Panc1 (cell line): ENCODE results near the gene MSH3. TPM values are rescaled to one million over a fixed set of nuclear protein-coding genes. Genes with fewer than 3 reads are reported as not detected.
A peak's percentile ranks its signal among the peaks of the same experiment; 100 is the strongest.

Source experiments
- ATAC-seq: fragments of 200-7000 bp; cut with Tn5 transposase; 2 replicates; pipeline ENCODE4 v1.9.1; 2020; ENCODE audit warnings: mild to moderate bottlenecking, moderate library complexity
- BruUV-seq: library from RNA; stranded (reverse); fragments of 400-500 nt; replicated peaks from 2 replicates; lab custom pipeline; 2021; lab: Mats Ljungman, UMichigan
- CTCF ChIA-PET: fragments of 300-600 bp; sonication (Branson Sonifier 250); formaldehyde crosslinking; loops from one replicate; lab custom pipeline; 2022; ENCODE audit warnings: antibody characterized with exemption; lab: Charles Lee
- POLR2A ChIA-PET: fragments of 300-600 bp; sonication (Branson Sonifier 250); formaldehyde crosslinking; loops from one replicate; lab custom pipeline; 2022; ENCODE audit warnings: antibody characterized with exemption; lab: Charles Lee
- DNase-seq: peaks from one replicate; pipeline ENCODE4 v3.0.0-alpha.2; 2010; ENCODE audit warnings: low read depth, low spot score
- H3K27ac ChIP-seq: 2 replicates; pipeline ENCODE4 v1.5.1; 2011; ENCODE audit warnings: mild to moderate bottlenecking, low read length, inconsistent platforms
- H3K27me3 ChIP-seq: fragments of 200-500 bp; sonication (Bioruptor generic); 2 replicates; pipeline ENCODE4 v1.6.0; 2014; ENCODE audit warnings: low read length, inconsistent platforms; ENCODE audit not compliant: control insufficient read depth, insufficient read depth
- H3K36me3 ChIP-seq: fragments of 200-500 bp; sonication (Bioruptor generic); 2 replicates; pipeline ENCODE4 v1.5.1; 2014; ENCODE audit warnings: inconsistent platforms, mild to moderate bottlenecking, low read length, moderate library complexity; ENCODE audit not compliant: control insufficient read depth, insufficient read depth
- H3K4me1 ChIP-seq: 2 replicates; pipeline ENCODE4 v1.5.1; 2011; ENCODE audit warnings: inconsistent platforms, mild to moderate bottlenecking, low read length, moderate library complexity; ENCODE audit not compliant: control insufficient read depth, insufficient read depth
- H3K4me3 ChIP-seq, 2 experiments: 2 replicates each; pipeline ENCODE4 v1.5.1; 2011 to 2012; ENCODE audit warnings: low read depth in 2 of 2, low read length in 2 of 2, mild to moderate bottlenecking in 2 of 2, inconsistent platforms in 1 of 2, moderate library complexity in 1 of 2
- H3K9me3 ChIP-seq: fragments of 200-500 bp; sonication (Bioruptor generic); 2 replicates; pipeline ENCODE4 v1.5.1; 2014; ENCODE audit warnings: low read depth, mild to moderate bottlenecking, inconsistent platforms, low read length, moderate library complexity; ENCODE audit not compliant: control insufficient read depth, insufficient read depth
- POLR2AphosphoS5 ChIP-seq: IDR thresholded peaks from 2 replicates; pipeline ENCODE4 v1.6.1; 2012; ENCODE audit warnings: mild to moderate bottlenecking, low read depth, low read length, moderate library complexity
- SIN3A ChIP-seq: IDR thresholded peaks from 2 replicates; pipeline ENCODE4 v1.6.1; 2012; ENCODE audit warnings: low read depth, mild to moderate bottlenecking, low read length, moderate library complexity, borderline replicate concordance; ENCODE audit not compliant: insufficient read depth
- TCF7L2 ChIP-seq: IDR thresholded peaks from 2 replicates; pipeline ENCODE4 v1.6.1; 2011; ENCODE audit warnings: mild to moderate bottlenecking, low read depth, low read length, inconsistent platforms
- in situ Hi-C: cut with HindIII; loops from 2 replicates; pipeline ENCODE4 v1.10.0; 2016; ENCODE audit warnings: low sequenced_read_pairs, low pct_unique_long_range_greater_than_20kb
- intact Hi-C: fragments of 100-400 bp; cut with micrococcal nuclease; formaldehyde crosslinking; loops from one replicate; pipeline ENCODE4 v1.10.0; 2022; ENCODE audit not compliant: unreplicated experiment
- total RNA-seq: library from RNA; stranded (reverse); gene quantifications from one replicate; pipeline ENCODE4 v1.2.1, GENCODE V29; 2021; ENCODE audit not compliant: unreplicated experiment
- TF ChIP-seq, protein P1 (sequence below): fragments of 450-650 bp; IDR thresholded peaks from 2 replicates; pipeline ENCODE4 v1.5.1; 2017; ENCODE audit warnings: mild to moderate bottlenecking
- TF ChIP-seq, protein P2 (sequence below), 2 experiments: IDR thresholded peaks; 2 replicates each; pipeline ENCODE4 v1.6.1; 2011 to 2012; ENCODE audit warnings: low read depth in 2 of 2, control low read depth in 1 of 2, low read length in 1 of 2, mild to moderate bottlenecking in 1 of 2, moderate library complexity in 1 of 2; ENCODE audit not compliant: insufficient read depth in 1 of 2

Gene MSH3
- total RNA-seq, 1 experiment from 2014 or later = 18.9 TPM

DNA sequence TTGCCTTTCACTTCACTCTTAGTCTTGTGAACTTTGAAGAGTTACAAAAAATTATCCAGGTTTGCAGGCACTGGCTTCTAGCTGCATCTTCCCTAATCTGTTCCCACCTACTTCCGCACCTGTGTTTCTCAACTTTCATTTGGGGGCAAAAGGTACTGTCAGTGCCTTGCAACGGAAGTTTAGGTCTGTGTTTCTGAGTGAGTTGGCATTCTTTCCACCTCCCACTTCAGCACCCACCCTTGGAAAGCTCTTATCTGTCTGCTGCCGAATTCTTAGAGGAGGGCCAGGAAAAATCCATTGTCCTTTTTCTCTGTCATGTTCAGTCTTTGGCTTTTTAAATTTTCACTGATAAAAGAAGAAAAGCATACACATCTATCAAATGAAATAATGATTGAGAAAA is 216.0 kb downstream of the MSH3 start:
- ChIA-PET POLR2A (no interaction called here), CTCF (no interaction called here)
- Histone ChIP-seq H3K4me3 (no peak overlapping the region), H3K4me1 (no peaks in the 10 kb centered on the region), H3K27ac (no peak overlapping the region), H3K36me3 (no peaks in the 10 kb centered on the region; the same call in none of the 2 replicates), H3K27me3 (no peaks in the 10 kb centered on the region), H3K9me3 (no peaks in the 10 kb centered on the region)
- ATAC-seq = no peak
- in situ Hi-C loops (no loop called here), intact Hi-C loops (no loop called here)
- no peak for DNase-seq
- no TSS peak for BruUV-seq
- TF ChIP-seq, protein P1, sequence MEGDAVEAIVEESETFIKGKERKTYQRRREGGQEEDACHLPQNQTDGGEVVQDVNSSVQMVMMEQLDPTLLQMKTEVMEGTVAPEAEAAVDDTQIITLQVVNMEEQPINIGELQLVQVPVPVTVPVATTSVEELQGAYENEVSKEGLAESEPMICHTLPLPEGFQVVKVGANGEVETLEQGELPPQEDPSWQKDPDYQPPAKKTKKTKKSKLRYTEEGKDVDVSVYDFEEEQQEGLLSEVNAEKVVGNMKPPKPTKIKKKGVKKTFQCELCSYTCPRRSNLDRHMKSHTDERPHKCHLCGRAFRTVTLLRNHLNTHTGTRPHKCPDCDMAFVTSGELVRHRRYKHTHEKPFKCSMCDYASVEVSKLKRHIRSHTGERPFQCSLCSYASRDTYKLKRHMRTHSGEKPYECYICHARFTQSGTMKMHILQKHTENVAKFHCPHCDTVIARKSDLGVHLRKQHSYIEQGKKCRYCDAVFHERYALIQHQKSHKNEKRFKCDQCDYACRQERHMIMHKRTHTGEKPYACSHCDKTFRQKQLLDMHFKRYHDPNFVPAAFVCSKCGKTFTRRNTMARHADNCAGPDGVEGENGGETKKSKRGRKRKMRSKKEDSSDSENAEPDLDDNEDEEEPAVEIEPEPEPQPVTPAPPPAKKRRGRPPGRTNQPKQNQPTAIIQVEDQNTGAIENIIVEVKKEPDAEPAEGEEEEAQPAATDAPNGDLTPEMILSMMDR = no peak
- TF ChIP-seq SIN3A (no peak), TCF7L2 (no peak), POLR2AphosphoS5 (no peak)
- TF ChIP-seq, protein P2, sequence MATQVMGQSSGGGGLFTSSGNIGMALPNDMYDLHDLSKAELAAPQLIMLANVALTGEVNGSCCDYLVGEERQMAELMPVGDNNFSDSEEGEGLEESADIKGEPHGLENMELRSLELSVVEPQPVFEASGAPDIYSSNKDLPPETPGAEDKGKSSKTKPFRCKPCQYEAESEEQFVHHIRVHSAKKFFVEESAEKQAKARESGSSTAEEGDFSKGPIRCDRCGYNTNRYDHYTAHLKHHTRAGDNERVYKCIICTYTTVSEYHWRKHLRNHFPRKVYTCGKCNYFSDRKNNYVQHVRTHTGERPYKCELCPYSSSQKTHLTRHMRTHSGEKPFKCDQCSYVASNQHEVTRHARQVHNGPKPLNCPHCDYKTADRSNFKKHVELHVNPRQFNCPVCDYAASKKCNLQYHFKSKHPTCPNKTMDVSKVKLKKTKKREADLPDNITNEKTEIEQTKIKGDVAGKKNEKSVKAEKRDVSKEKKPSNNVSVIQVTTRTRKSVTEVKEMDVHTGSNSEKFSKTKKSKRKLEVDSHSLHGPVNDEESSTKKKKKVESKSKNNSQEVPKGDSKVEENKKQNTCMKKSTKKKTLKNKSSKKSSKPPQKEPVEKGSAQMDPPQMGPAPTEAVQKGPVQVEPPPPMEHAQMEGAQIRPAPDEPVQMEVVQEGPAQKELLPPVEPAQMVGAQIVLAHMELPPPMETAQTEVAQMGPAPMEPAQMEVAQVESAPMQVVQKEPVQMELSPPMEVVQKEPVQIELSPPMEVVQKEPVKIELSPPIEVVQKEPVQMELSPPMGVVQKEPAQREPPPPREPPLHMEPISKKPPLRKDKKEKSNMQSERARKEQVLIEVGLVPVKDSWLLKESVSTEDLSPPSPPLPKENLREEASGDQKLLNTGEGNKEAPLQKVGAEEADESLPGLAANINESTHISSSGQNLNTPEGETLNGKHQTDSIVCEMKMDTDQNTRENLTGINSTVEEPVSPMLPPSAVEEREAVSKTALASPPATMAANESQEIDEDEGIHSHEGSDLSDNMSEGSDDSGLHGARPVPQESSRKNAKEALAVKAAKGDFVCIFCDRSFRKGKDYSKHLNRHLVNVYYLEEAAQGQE (IDR thresholded peaks at IDR 0.05; ENCODE audit: insufficient read depth in 1 of 2, low read depth in 2 of 2, low read length in 1 of 2) = no peak

DNA sequence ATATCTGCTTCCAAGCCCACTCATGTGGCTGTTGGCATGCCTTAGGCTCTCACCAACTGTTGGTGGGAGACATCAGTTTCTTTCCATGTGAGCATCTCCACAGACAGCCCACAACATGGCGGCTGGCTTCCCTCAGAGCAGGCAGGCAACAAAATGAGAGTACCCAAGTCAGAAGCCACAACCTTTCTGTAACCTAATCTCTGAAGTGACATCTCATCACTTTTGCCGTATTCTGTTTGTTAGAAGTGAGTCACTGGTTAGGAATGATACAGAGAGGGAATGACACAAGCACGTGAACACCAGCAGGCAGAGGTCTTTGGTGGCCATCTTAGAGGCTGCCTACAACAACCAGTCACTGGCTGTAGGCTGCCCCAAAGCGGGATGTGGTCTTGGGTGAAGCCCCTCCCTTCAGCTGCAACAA is 217.1 kb downstream of the MSH3 start:
- in situ Hi-C loops = no loop called here
- Histone ChIP-seq H3K27me3 (no peaks in the 10 kb centered on the region), H3K9me3 (no peaks in the 10 kb centered on the region), H3K36me3 (no peaks in the 10 kb centered on the region; the same call in none of the 2 replicates), H3K4me1 (no peaks in the 10 kb centered on the region), H3K4me3 (no peak overlapping the region), H3K27ac (no peak overlapping the region)
- ChIA-PET POLR2A (no interaction called here), CTCF (no interaction called here)
- no TSS peak for BruUV-seq
- TF ChIP-seq TCF7L2 (no peak), POLR2AphosphoS5 (no peak)
- ATAC-seq (peak; percentile 82), DNase-seq (peak; percentile 38)
- intact Hi-C loops = no loop called here

DNA sequence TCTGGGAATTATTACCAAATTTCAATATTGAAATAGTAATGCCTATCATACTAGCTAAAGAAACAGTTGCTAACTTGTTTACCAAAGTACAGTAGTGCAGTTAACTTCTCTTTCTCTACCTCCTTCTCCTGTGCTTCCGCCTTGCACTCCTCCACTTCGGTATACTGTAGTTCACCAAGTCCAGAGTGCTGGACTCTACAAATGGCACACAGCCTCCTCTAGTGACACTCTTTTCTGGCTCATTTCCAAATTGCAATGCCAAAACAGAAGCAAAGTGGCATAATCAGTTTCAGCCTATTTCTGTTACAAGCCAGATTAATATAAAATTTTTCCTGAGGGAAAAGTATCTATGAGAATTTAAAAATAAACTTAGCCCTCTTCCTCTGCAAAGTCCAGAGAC is 219.7 kb downstream of the MSH3 start:
- POLR2A ChIA-PET = no interaction called here
- Histone ChIP-seq H3K27ac (no peak overlapping the region), H3K4me1 (no peaks in the 10 kb centered on the region), H3K27me3 (no peaks in the 10 kb centered on the region), H3K9me3 (no peaks in the 10 kb centered on the region), H3K36me3 (no peaks in the 10 kb centered on the region; the same call in none of the 2 replicates), H3K4me3 (no peak overlapping the region)
- DNase-seq (no peak), ATAC-seq (no peak)
- no peak for TF ChIP-seq TCF7L2
- intact Hi-C loops (no loop called here), in situ Hi-C loops (no loop called here)
- CTCF ChIA-PET = no interaction called here
- no TSS peak for BruUV-seq
